Measurements from ENCODE around the gene TMEM108.
"Not testable (repeated sequence)": the region's sequence is repeated elsewhere in the genome, so short reads cannot be mapped to it uniquely, and the experiment has no call there.

Gene TMEM108

GRCh38 chr3:133038089-133038730 lies at the start of gene TMEM108:
Gene TMEM108, plus strand, starts transcription at chr3:133038391.
- DNase-seq (ENCODE audit: low read depth, low spot score) = no peak

- no peak for DNase-seq (ENCODE audit: low read depth, low spot score)
Measured at GRCh38 chr3:132995971-132996370, 42.2 kb upstream of the TMEM108 start.

GRCh38 chr3:132997404-132998185 lies 40.6 kb upstream of the TMEM108 start:
- no peak for DNase-seq (ENCODE audit: low read depth, low spot score)

- DNase-seq (ENCODE audit: low read depth, low spot score) = not testable (repeated sequence)
Measured at GRCh38 chr3:133005032-133005431, 33.2 kb upstream of the TMEM108 start.

- DNase-seq (ENCODE audit: low read depth, low spot score) = no peak
Measured at GRCh38 chr3:133007601-133008000, 30.6 kb upstream of the TMEM108 start.

GRCh38 chr3:133014325-133014724 lies 23.9 kb upstream of the TMEM108 start:
- DNase-seq (ENCODE audit: low read depth, low spot score) = no peak

GRCh38 chr3:133015573-133015972 lies 22.6 kb upstream of the TMEM108 start:
- not testable (repeated sequence) for DNase-seq (ENCODE audit: low read depth, low spot score)

GRCh38 chr3:133016838-133017309 lies 21.3 kb upstream of the TMEM108 start:
- DNase-seq (ENCODE audit: low read depth, low spot score) = no peak

- no peak for DNase-seq (ENCODE audit: low read depth, low spot score)
Measured at GRCh38 chr3:133018921-133019320, 19.3 kb upstream of the TMEM108 start.

GRCh38 chr3:133021206-133021605 lies 17.0 kb upstream of the TMEM108 start:
- no peak for DNase-seq (ENCODE audit: low read depth, low spot score)

- no peak for DNase-seq (ENCODE audit: low read depth, low spot score)
Measured at GRCh38 chr3:133023362-133023761, 14.8 kb upstream of the TMEM108 start.

- DNase-seq (ENCODE audit: low read depth, low spot score) = no peak
Measured at GRCh38 chr3:133025546-133025945, 12.6 kb upstream of the TMEM108 start.

GRCh38 chr3:133032301-133032700 lies 5.9 kb upstream of the TMEM108 start:
- DNase-seq (ENCODE audit: low read depth, low spot score) = no peak

GRCh38 chr3:133037436-133037835 lies 755 bp upstream of the TMEM108 start:
- DNase-seq (ENCODE audit: low read depth, low spot score) = no peak

GRCh38 chr3:133038731-133039375 lies 662 bp downstream of the TMEM108 start:
- no peak for DNase-seq (ENCODE audit: low read depth, low spot score)

GRCh38 chr3:133040696-133041523 lies 2.7 kb downstream of the TMEM108 start:
- DNase-seq (ENCODE audit: low read depth, low spot score) = no peak

GRCh38 chr3:133041524-133041829 lies 3.3 kb downstream of the TMEM108 start:
- no peak for DNase-seq (ENCODE audit: low read depth, low spot score)

- DNase-seq (ENCODE audit: low read depth, low spot score) = no peak
Measured at GRCh38 chr3:133042778-133043177, 4.6 kb downstream of the TMEM108 start.

GRCh38 chr3:133047980-133048379 lies 9.8 kb downstream of the TMEM108 start:
- no peak for DNase-seq (ENCODE audit: low read depth, low spot score)

- DNase-seq (ENCODE audit: low read depth, low spot score) = no peak
Measured at GRCh38 chr3:133049491-133049890, 11.3 kb downstream of the TMEM108 start.

GRCh38 chr3:133050891-133051290 lies 12.7 kb downstream of the TMEM108 start:
- no peak for DNase-seq (ENCODE audit: low read depth, low spot score)

- no peak for DNase-seq (ENCODE audit: low read depth, low spot score)
Measured at GRCh38 chr3:133053532-133053931, 15.3 kb downstream of the TMEM108 start.
